GM19043 (cell line): ENCODE measurements around the gene ANKRD31.
"Not testable (repeated sequence)": the region's sequence is repeated elsewhere in the genome, so short reads cannot be mapped to it uniquely, and the experiment has no call there.

Experiments used
- ATAC-seq: cut with Tn5 transposase; IDR thresholded peaks from one replicate; pipeline ENCODE4 v1.9.1; 2021; ENCODE audit warnings: low read depth; ENCODE audit not compliant: unreplicated experiment

ANKRD31 gene

DNA sequence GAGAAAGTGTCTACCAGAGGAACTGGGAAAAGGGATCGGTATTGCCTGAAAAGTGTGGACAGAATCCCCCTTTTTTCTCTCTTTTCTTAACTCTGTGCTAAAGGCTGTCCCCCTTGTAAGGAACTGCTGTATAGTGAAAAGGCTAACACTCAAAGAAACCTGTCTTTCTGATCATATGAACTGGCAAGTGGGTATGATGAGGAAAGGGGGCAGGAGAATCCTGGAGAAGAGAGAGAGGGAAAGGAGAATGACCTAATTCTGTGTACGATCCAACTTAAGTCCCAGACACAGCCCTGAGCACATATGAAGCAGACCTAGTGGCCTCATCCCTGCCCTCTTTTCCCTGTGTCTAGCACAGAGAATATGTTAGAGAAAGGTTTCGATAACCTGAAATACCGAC, 967 bp downstream of the ANKRD31 start:
- no peak for ATAC-seq

DNA sequence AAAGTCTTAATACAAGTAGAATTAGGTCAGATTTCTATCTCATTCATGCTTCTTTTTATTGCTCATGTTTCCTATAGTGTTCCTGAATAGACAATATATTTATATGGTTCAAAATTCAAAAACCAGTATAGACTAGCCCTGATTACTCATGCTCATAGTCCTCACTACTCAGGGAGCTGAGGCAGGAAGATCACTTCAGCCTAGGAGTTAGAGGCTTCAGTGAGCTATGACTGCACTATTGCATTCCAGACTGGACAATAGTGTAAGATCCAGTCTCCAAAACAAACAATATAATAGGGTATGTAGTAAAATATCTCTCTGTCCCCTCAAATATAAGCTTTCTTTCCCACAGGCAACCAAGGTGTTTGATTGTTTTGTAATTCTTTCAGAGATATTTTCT, 2.4 kb downstream of the ANKRD31 start:
- ATAC-seq, result no peak

DNA sequence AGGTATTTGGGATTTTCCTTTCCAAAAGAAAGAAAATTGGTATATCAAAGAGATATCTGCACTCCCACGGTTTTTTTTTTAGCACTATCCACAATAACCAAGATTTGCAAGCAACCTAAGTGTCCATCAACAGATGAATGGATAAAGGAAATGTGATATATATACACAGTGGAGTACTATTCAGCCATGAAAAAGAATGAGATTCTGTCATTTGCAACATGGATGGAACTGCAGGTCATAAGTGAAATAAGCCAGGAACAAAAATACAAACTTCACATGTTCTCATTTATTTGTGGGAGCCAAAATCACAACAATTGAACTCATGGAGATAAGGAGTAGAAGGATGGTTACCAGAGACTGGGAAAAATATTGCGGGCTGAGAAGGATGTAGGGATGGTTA, 9.8 kb downstream of the ANKRD31 start:
- no peak for ATAC-seq

DNA sequence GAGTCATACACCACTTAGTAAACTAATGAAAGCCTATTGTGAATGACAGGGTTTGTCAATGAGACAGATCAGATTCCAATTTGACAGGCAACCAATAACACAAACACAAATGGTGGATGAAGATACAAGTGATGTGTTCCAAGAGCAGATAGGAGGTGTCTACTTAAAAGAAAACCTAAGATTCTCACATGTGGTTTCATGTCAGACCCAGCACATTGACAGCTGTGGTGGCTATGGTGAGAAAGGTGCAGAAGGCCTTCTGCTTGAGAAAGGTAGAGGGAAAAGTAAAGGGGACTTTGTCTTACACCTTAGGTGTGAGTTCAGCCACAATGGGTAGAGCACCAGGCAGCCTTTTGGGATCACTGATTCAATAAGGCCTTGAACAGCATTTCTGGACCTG, 11.2 kb downstream of the ANKRD31 start:
- ATAC-seq, result no peak

DNA sequence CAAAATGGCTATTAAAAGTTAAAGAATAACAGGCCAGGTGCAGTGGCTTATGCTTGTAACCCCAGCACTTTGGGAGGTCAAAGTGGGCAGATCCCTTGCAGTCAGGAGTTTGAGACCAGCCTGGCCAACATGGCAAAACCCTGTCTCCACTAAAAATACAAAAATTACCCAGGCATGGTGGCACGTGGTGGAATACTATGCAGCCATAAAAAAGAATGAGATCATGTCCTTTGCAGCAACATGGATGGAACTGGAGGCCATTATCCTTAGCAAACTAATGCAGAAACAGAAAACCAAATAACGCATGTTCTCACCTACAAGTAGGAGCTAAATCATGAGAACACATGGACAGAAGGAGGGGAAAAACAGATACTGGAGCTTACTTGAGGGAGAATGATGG, 15.9 kb downstream of the ANKRD31 start:
- ATAC-seq, result not testable (repeated sequence)

DNA sequence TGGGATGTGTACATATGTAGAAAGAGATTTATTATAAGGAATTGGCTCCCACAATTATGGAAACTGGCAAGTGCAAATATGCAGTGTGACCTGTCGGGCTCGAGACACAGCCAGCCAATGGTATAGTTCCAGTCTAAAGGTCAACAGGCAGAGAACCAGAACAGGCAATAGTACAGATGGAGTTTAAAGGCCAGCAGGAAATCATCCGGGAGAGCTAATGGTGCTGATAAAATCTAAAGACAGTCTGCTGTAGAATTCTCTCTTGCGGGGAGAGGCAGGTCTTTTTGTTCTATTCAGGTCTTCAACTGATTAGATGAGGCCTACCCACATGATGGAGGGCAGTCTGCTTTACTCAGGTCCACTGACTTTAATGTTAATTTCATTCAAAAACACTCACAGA, 21.8 kb downstream of the ANKRD31 start:
- no peak for ATAC-seq

DNA sequence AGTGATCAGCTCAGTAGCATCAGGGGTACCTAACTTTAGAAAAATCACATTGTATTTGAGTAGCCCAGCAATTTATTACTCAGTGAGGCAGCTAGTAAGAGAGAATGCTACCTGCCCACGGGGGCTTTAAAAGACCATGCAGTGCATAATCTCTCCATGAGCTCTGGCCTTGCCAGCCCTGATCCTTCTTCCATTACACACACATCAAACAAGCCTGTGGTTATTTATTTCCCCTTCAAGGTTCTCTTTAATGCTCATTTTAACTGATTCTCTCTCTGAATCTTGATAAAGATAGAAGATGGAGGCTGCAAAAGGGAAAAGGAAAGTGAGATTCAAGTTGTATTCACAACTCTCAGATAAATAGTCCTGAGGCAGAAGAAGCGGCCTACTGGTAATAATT, 22.3 kb downstream of the ANKRD31 start:
- no peak for ATAC-seq

DNA sequence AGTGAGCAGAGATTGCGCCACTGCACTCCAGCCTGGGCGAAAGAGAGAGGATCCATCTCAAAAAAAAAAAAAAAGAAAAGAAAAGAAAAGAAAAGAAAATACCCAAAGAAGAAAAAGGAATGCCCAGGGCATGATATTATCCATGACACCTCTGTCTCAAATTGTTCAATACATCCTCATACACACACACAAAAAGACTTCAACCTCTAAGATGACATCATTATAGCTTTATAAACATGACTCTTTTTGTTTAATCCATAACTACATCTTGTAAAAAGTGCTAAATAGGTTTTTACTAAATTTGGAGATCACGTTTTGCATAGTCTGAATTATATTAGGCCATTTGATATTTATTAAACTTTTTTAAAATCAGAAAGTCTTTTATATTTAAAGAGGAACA, 33.1 kb downstream of the ANKRD31 start:
- ATAC-seq, result no peak

DNA sequence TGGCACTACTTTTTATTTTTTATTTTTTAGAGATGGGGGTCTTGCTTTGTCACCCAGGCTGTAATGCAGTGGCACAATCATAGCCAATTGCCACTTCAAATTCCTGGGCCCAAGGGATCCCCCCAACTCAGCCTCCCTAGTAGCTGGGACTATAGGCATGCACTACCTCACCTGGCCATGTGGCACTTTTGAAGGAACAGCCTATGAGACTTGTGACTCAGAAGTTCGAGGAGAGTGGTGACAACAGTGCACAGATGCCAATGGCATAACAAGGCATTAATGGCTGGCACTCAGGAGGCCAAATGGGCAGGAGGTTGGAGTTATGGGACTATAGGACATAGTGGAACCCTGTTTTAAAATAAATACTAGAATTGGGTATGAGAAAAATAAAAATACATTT, 33.7 kb downstream of the ANKRD31 start:
- no peak for ATAC-seq

DNA sequence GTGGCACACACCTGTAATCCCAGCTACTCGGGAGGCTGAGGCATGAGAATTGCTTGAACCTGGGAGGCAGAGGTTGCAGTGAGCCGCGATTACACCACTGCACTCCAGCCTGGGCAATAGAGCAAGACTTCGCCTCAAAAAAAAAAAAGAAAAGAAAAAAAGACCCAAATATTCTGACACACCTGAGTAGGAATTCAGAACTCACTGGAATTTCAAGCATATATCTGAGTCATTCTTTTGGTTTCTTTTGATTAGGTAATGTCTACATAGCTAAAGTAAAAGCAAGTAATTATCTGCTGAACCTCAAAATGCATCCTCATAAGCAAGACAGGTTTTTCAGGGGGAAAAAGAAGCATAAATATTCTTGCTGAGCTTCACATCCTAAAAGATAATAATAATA, 35.9 kb downstream of the ANKRD31 start:
- ATAC-seq, result no peak

DNA sequence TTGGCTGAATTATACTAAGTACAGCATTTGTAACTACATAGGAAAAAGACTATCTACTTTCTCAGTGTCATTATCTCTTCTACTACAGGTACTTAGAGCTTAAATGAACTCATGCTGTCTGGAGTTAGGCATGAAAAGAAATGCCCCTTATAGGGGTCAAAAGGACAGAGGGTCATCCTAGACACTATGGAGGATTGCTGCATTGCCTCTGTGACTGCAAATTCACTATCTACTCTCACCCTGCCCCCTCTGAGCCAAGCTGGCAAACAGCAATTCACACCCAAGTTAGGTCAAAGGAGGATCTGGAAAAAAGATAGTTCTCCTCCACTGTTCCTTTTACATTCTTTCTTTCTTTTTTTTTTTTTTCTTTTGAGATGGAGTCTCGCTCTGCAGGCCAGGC, 36.7 kb downstream of the ANKRD31 start:
- ATAC-seq, result no peak

DNA sequence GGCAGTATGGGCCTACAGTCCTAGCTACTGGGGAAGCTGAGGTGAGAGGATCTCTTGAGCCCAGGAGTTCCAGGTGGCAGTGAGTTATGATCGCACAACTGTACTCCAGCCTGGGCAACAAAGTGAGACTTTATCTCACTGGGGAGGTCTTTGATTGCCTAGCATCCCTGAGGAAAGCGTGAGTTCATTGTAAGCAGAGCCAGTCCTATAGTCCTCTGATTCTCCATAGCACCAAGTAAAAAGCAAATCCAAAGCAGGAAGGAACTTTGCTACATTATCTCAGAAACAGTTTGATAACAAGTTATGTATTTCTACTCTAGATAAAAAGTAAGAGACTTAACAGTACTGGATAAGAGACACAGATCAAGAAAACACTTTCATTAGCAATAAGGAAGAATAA, 37.6 kb downstream of the ANKRD31 start:
- no peak for ATAC-seq

DNA sequence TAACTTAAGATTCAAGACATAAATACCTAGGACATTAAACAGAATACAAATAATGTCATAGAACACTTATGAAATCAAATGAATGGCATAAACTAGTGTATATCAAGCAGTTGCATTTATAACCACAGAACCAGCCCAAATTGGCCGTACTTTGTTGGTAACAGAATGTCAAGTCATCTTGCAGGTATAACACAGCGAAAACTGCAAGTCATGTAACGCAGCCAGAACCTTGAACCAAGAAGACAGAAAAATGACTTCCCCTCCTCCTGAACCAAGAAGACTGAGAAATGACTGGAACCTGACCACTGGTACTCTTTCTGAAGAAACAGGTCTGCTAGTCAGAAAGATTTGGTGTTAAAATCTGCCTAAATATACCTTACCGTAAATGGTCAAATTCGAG, 38.9 kb downstream of the ANKRD31 start:
- ATAC-seq, result no peak

DNA sequence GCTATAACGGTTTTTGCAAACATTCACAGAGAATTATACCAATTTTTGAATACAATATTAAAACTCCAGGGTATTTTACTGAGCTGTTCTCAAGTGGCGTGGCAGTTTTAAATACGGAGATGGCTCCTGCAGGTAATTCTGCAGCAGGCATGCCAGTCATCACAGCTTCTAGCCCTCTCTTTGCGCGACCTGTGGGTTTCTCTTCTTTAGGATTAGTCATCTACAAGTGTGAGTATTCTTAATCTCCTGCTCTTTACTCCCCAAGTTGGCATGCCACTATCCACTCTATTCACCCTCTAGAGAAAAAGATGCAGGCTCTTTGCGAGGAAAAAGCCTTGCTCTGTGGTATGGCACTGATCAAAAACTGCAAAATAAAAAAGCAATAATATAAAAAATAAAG, 43.9 kb downstream of the ANKRD31 start:
- no peak for ATAC-seq

DNA sequence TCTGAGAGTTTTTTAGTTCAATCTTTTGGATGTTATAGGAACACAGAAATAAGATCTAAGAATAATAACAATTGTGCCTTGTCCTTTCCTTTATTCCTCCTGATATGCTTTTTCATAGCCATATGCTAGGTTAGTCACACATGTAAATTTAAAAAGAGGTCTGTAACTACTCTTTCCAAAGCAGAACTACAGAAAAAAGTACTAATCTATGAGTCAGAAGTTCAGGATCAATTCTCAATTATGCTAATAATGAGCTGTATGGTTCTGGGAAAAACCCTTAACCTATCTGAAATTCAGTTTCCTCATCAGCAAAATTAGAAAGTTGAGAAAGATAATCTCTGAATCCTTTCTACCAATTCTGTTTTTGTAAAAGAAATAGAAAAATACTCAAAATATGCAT, 44.4 kb downstream of the ANKRD31 start:
- ATAC-seq, result no peak

DNA sequence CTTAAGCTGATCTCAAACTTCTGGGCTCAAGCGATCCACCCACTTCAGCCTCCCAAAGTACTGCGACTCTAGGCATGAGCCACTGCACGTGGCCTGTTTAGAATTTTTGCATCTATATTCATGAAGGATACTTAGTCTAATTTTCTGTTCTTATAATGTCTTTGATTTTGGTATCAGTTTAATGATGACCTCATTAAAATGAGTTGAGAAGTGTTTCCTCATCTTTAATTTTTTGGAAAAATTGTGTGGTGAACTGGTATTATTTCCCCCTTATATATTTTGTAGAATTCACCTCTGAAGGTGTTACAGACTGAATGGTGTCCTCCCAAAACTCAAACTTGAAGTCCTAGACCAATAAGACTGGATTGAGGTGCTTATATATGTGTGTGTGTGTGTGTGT, 46.5 kb downstream of the ANKRD31 start:
- ATAC-seq, result no peak

DNA sequence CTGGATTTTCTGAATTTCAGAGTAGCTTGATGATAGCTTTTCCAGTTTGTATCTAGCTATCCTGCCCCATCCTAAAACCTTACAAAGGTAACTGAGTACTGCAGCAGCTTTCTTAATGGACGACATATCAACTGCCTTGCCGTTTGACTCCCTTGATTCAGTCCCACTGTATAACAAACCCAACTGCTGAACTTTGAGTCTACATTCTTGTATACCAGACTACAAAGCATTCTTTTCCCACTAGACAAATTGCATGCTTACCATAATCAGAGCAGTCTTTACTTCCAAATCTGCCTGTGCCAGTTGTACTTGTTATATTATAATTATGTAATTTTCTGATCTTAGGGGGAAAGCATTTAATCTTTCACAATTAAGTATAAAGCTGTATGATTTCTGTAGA, 47.3 kb downstream of the ANKRD31 start:
- no peak for ATAC-seq

DNA sequence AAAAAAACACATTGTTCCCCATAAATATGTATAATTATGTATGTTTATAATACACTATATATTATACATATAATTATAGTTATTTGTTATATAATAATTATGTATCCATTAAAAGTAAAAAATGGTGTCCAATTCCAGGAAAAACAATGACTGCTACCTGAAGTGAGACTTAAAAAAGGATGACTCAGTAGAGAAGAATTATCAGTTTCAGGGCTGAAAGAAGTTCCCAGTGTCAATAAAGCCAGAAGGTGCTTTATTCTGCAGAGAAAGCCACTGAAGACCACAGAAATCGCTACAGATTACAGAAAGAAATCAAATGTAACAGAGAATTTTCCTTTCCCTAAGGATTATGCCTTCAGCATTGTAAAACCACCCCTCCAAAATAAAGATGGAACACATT, 50.9 kb downstream of the ANKRD31 start:
- ATAC-seq, result no peak

DNA sequence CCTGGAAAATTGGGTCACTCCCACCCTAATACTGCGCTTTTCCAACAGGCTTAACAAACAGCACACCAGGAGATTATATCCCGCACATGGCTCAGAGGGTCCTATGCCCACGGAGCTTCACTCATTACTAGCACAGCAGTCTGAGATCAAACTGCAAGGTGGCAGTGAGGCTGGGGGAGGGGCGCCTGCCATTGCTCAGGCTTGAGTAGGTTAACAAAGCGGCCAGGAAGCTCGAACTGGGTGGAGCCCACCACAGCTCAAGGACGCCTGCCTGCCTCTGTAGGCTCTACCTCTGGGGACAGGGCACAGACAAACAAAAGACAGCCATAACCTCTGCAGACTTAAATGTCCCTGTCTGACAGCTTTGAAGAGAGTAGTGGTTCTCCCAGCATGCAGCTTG, 60.7 kb downstream of the ANKRD31 start:
- ATAC-seq, result not testable (repeated sequence)

DNA sequence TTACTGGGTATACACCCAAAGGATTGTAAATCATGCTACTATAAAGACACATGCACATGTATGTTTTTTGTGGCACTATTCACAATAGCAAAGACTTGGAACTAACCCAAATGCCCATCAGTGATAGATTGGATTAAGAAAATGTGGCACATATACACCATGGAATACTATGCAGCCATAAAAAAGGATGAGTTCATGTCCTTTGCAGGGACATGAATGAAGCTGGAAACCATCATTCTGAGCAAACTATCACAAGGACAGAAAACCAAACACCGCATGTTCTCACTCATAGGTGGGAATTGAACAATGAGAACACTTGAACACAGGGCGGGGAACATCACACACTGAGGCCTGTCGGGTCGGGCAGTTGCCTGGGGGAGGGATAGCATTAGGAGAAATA, 61.8 kb downstream of the ANKRD31 start:
- not testable (repeated sequence) for ATAC-seq

DNA sequence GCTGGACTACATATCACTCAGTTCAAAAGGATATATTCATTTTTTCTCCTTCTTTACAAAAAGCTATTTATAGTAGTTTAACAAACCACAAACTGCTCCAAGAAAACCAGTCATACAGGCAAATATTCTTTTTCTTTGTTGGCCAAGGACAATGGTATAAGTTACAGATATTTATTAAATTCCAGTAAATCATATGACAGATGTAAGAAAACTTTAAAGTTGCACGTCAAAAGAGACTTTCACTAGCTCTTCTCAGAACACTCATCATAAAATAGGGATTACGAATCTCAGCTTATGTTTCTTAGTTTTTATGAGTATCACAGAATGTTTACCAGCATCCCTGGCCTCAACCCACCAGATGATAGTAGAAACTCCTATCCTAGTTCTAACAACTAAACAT, 67.2 kb downstream of the ANKRD31 start:
- ATAC-seq, result no peak

DNA sequence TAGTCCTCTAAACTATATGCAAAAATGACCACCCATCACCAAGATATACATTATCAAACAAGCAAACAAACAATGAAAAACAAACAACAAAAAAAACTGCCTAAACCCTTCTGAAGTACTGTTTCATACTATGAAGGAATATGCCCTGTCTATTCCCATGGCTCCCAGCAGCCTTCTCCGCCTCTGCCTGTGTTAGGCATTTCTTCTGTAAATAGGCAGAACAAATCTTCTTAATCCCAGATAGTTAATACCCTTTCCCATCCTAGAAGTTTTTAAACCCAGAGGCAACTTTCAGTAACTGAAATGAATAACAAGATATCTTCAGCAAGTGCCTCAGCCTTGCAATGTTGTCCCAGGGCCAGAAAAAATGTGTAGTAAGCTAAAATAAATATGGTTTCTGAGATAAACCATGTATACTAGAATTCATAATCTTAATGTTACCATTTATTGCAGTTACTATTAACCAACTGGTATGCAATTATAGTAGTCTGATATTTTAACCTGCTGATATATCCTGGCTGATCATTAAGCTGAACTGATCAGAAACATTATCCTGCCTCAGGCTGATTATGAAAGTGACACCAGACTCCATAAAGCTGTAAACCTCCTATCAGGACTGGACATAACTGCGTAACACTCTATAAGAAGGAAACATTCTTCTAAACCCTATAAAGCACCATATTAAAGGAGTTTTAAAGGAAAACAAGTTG, 68.5 kb downstream of the ANKRD31 start:
- ATAC-seq, result no peak

DNA sequence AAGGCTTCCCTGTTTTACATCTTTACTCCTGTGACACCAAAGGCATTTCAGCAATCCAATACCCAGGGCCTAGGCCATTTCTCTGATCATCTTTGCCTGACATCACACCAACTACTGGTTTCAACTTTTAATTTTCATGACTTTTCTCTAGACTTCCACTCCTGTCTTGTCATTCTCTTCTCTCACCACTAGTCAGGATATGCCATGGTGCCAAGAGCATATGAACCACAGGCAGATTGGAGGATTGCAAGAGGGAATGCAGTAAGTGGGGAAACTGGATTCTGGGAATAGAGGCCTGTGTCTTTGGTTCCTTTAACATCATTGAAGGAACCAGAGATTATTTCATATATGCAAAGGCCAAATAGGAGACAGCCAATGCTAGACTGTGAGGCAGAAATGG, 69.3 kb downstream of the ANKRD31 start:
- no peak for ATAC-seq
